B cell (primary cell): ENCODE results near the gene ACSM2B. TPM values are rescaled to one million over a fixed set of nuclear protein-coding genes. Genes with fewer than 3 reads are reported as not detected.

Experiments used
- ATAC-seq: fragments of 200-7000 bp; cut with Tn5 transposase; one replicate; pipeline ENCODE4 v1.10.0; 2021; ENCODE audit warnings: low read depth, mild to moderate bottlenecking, moderate number of reproducible peaks, moderate library complexity
- CTCF ChIA-PET: fragments of 350-600 bp; sonication (Branson Sonifier 250); formaldehyde crosslinking; loops from one replicate; lab custom pipeline; 2021; ENCODE audit warnings: antibody characterized with exemption, inconsistent platforms; lab: Charles Lee
- POLR2A ChIA-PET: fragments of 350-600 bp; sonication (Branson Sonifier 250); formaldehyde crosslinking; loops from one replicate; lab custom pipeline; 2021; ENCODE audit warnings: antibody characterized with exemption; lab: Charles Lee
- DNase-seq: peaks from one replicate; pipeline ENCODE4 v3.0.0; 2013
- H2AFZ ChIP-seq: 2 replicates; pipeline ENCODE4 v1.6.1; 2012; ENCODE audit warnings: mild to moderate bottlenecking, low read depth, low read length; ENCODE audit not compliant: insufficient read depth, poor library complexity, severe bottlenecking
- H3K27ac ChIP-seq, 2 donors: 1 replicate in 1 of 2; 2 replicates in 1 of 2; pipeline ENCODE4 v1.5.1; 2012 to 2013; ENCODE audit warnings: low read length in 2 of 2, mild to moderate bottlenecking in 2 of 2, moderate library complexity in 1 of 2
- H3K27me3 ChIP-seq, 4 experiments: fragments of 200-600 bp in 1 of 4; sonication (generic) in 1 of 4; replicated peaks in 1 of 4; 1 replicate in 2 of 4; 2 replicates in 2 of 4; pipeline versions ENCODE4 v1.6.1 to v1.7.0; 2013 to 2016; ENCODE audit warnings: low read length in 3 of 4, mild to moderate bottlenecking in 2 of 4, mixed read lengths in 1 of 4, moderate library complexity in 1 of 4; ENCODE audit not compliant: insufficient read depth in 4 of 4, control insufficient read depth in 3 of 4; ENCODE audit errors: control extremely low read depth in 1 of 4
- H3K36me3 ChIP-seq, 2 experiments: replicated peaks in 1 of 2; 1 replicate in 1 of 2; 2 replicates in 1 of 2; pipeline versions ENCODE4 v1.6.1 to v1.7.1; 2013; ENCODE audit warnings: low read length in 1 of 2; ENCODE audit not compliant: insufficient read depth in 2 of 2, control insufficient read depth in 1 of 2; ENCODE audit errors: control extremely low read depth in 1 of 2, extremely low read depth in 1 of 2
- H3K4me1 ChIP-seq, 2 donors: fragments of 200-600 bp in 1 of 2; sonication (generic) in 1 of 2; 1 replicate in 1 of 2; 2 replicates in 1 of 2; pipeline versions ENCODE4 v1.5.1 to v1.6.1; 2013 to 2017; ENCODE audit warnings: low read length in 2 of 2; ENCODE audit not compliant: control insufficient read depth in 2 of 2, insufficient read depth in 2 of 2
- H3K4me2 ChIP-seq: replicated peaks from 2 replicates; pipeline ENCODE3; 2012; ENCODE audit warnings: mild to moderate bottlenecking, low read depth, low read length; ENCODE audit not compliant: poor library complexity, severe bottlenecking
- H3K4me3 ChIP-seq, 5 experiments: fragments of 200-600 bp in 1 of 5; sonication (generic) in 1 of 5; 1 replicate in 3 of 5; 2 replicates in 2 of 5; pipeline versions ENCODE4 v1.5.1 to v1.7.0; 2011 to 2016; ENCODE audit warnings: low read length in 4 of 5, mild to moderate bottlenecking in 4 of 5, low read depth in 2 of 5, control low read depth in 1 of 5, moderate library complexity in 1 of 5; ENCODE audit not compliant: insufficient read depth in 1 of 5; ENCODE audit errors: control extremely low read depth in 1 of 5, extremely low read depth in 1 of 5
- H3K79me2 ChIP-seq: fragments of 200-600 bp; sonication (generic); one replicate; pipeline ENCODE4 v1.6.0; 2016; ENCODE audit warnings: low read length; ENCODE audit not compliant: control insufficient read depth, insufficient read depth
- H3K9ac ChIP-seq: fragments of 200-600 bp; sonication (generic); 2 replicates; pipeline ENCODE4 v1.6.1; 2017; ENCODE audit warnings: mild to moderate bottlenecking, low read length, moderate library complexity
- H3K9me3 ChIP-seq, 3 donors: one replicate each; pipeline versions ENCODE4 v1.6.1 to v1.7.1; 2013; ENCODE audit warnings: low read length in 2 of 3; ENCODE audit not compliant: control insufficient read depth in 2 of 3, insufficient read depth in 1 of 3; ENCODE audit errors: control extremely low read depth in 1 of 3
- H4K20me1 ChIP-seq: 2 replicates; pipeline ENCODE4 v1.6.0; 2012; ENCODE audit warnings: mild to moderate bottlenecking, low read length; ENCODE audit not compliant: insufficient read depth, control insufficient read depth, poor library complexity, severe bottlenecking
- H3K27ac Mint-ChIP-seq: one replicate; pipeline ENCODE4 v1.8.0; 2021; ENCODE audit warnings: mixed read lengths
- H3K27me3 Mint-ChIP-seq: one replicate; pipeline ENCODE4 v1.8.0; 2021; ENCODE audit warnings: mixed read lengths
- H3K4me1 Mint-ChIP-seq: one replicate; pipeline ENCODE4 v1.8.0; 2021; ENCODE audit warnings: mixed read lengths
- H3K4me3 Mint-ChIP-seq: one replicate; pipeline ENCODE4 v1.8.0; 2021; ENCODE audit warnings: mixed read lengths
- H3K9me3 Mint-ChIP-seq: one replicate; pipeline ENCODE4 v1.8.0; 2022; ENCODE audit warnings: mixed read lengths; ENCODE audit not compliant: insufficient read depth
- CTCF ChIP-seq: fragments of 200-600 bp; IDR thresholded peaks from one replicate; pipeline ENCODE4 v1.8.0; 2022; ENCODE audit warnings: antibody characterized with exemption, mild to moderate bottlenecking
- EZH2 ChIP-seq: IDR thresholded peaks from 2 replicates; pipeline ENCODE4 v1.6.1; 2012; ENCODE audit warnings: borderline replicate concordance, low read depth, mild to moderate bottlenecking, moderate library complexity, low read length; ENCODE audit not compliant: insufficient read depth, poor library complexity, severe bottlenecking
- WGBS: methylation state at CpG from one replicate; pipeline ENCODE4 v1.1.5; 2013; ENCODE audit warnings: missing lambda C conversion rate; ENCODE audit not compliant: insufficient coverage; 5-methylcytosine and 5-hydroxymethylcytosine counted together
- intact Hi-C: fragments of 100-400 bp; cut with micrococcal nuclease; formaldehyde crosslinking; loops from one replicate; pipeline ENCODE4 v1.10.0; 2022
- polyA plus RNA-seq: library from polyadenylated mRNA; depleted of rRNA; stranded (reverse); fragments of >200 nt; gene quantifications from 2 replicates; pipeline ENCODE4 v1.2.3, GENCODE V29; 2012
- total RNA-seq, 2 donors: library from RNA; stranded (reverse); fragments of 120-200 nt in 1 of 2; gene quantifications; 1 replicate in 1 of 2; 2 replicates in 1 of 2; pipeline versions ENCODE4 v1.2.3 to v1.2.4, GENCODE V29; 2013 to 2022

ACSM2B gene
- total and polyA plus RNA-seq, 2 donors (not counting 1 experiment from before 2014, with no cell fraction given) = not detected

GRCh38 chr16:20510323-20510722 lies 65.8 kb downstream of the ACSM2B start:
- no peak overlapping the region for H3K9ac ChIP-seq
- no peaks in the 10 kb centered on the region for H3K27me3 ChIP-seq
- no peaks in the 10 kb centered on the region for H3K4me1 ChIP-seq
- no peaks in the 10 kb centered on the region for H3K79me2 ChIP-seq
- H3K9me3 Mint-ChIP-seq = peaks cover 10% of the 10 kb centered on the region
- H3K27me3 Mint-ChIP-seq = peaks cover 11% of the 10 kb centered on the region
- WGBS = no CpG with 5 or more reads among the region's 1 CpG
- TF ChIP-seq CTCF (no peak), EZH2 (no peak)
- H3K9me3 ChIP-seq = peaks cover 1 to 12% (median 9%) of the 10 kb centered on the region in 3 donors
- no peaks in the 10 kb centered on the region for H4K20me1 ChIP-seq
- no peaks in the 10 kb centered on the region for H3K4me1 Mint-ChIP-seq
- H3K36me3 ChIP-seq = no peaks in the 10 kb centered on the region
- intact Hi-C loops = no loop called here
- ChIA-PET CTCF (no interaction called here), POLR2A (no interaction called here)
- H3K4me3 ChIP-seq = no peak overlapping the region
- H3K27ac ChIP-seq = no peak overlapping the region
- no peak for DNase-seq
- no peak for ATAC-seq
- H3K4me2 ChIP-seq = no peak overlapping the region
- H3K4me3 Mint-ChIP-seq = no peak overlapping the region
- H3K27ac Mint-ChIP-seq = no peak overlapping the region
- no peak overlapping the region for H2AFZ ChIP-seq

- H3K27ac Mint-ChIP-seq = no peak overlapping the region
- intact Hi-C loops = no loop called here
- no peaks in the 10 kb centered on the region for H4K20me1 ChIP-seq
- H3K27me3 ChIP-seq = no peaks in the 10 kb centered on the region
- H3K27ac ChIP-seq = no peak overlapping the region
- DNase-seq (no peak), ATAC-seq (no peak)
- 83% methylated on average over 2 of the region's 2 CpGs for WGBS
- no peaks in the 10 kb centered on the region for H3K4me1 ChIP-seq
- peaks cover 7% of the 10 kb centered on the region for H3K9me3 Mint-ChIP-seq
- H3K79me2 ChIP-seq = no peaks in the 10 kb centered on the region
- H3K36me3 ChIP-seq = no peaks in the 10 kb centered on the region
- no peak overlapping the region for H3K4me3 Mint-ChIP-seq
- no peak overlapping the region for H3K9ac ChIP-seq
- H3K4me1 Mint-ChIP-seq = no peaks in the 10 kb centered on the region
- no peak overlapping the region for H3K4me2 ChIP-seq
- CTCF ChIA-PET = no interaction called here
- H3K4me3 ChIP-seq = no peak overlapping the region
- H3K27me3 Mint-ChIP-seq = no peaks in the 10 kb centered on the region
- POLR2A ChIA-PET = no interaction called here
- H2AFZ ChIP-seq = no peak overlapping the region
- H3K9me3 ChIP-seq = peaks cover 1 to 16% (median 12%) of the 10 kb centered on the region in 3 donors
- TF ChIP-seq CTCF (no peak), EZH2 (no peak)
Measured at GRCh38 chr16:20507280-20507679, 68.9 kb downstream of the ACSM2B start.
